GM20431 (cell line): ENCODE data around the gene GALNT7.

Experiments used
- in situ Hi-C: fragments of 300-500 bp; cut with MseI, MboI; formaldehyde crosslinking; loops from one replicate; pipeline ENCODE4 v1.15.0; 2020; ENCODE audit warnings: low sequenced_read_pairs; ENCODE audit not compliant: unreplicated experiment

Gene GALNT7

DNA sequence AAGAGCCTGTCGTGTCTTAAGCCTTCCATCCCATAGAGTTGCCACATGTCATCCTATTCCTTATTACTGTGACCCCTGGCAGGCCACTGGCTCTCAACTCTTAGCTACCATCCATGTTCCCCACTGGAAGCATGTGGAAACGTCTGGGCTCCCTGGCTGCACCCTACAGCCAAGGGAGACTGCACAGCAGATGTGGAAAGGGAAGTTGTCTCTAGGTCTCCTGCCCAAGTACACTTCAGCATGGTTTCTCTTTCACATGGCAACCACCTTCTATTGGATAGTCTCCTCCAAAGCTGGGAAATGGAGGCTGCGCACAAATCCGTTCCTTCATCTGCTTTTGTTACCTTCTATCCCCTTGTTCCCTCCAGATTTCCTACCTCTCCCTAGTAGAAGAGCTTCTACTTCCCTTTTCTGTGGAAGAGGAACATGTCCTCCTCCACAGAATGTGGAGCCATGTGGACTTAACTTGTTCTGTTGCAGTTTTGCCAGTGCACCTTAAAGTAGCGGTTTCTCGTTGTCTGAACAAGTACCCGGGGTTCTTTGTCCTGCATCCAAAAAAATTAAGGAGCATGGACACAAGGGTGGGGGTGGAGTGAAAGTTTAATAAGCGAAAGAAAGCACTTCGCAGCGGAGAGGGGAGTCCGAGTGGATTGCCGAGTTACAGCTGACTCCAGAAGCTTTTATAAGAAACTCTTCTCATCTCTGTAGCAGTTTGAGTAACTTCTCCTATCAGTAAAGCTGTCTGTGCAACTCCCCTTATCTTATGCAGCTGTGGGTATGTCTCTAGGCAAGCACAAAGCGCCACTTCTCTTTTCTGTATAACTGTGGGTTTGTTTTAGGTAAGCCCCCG is 113.0 kb downstream of the GALNT7 start:
- in situ Hi-C loops: no loop called here

DNA sequence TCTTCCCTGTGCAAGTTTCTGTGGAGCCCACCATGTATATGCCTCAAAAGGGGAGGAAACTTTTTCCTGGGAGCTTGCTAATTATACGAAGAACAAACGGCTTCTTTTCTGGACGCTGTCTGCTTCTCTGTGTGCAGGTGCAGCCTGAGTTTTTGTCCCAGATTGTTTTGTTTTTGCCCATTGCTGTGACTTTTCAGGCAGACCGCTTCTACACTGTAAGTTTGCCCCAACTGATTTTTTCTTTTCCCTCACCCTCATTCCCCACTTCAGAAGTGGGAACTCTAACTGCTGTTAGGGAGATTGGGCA is 113.6 kb downstream of the GALNT7 start:
- in situ Hi-C loops: no loop called here

DNA sequence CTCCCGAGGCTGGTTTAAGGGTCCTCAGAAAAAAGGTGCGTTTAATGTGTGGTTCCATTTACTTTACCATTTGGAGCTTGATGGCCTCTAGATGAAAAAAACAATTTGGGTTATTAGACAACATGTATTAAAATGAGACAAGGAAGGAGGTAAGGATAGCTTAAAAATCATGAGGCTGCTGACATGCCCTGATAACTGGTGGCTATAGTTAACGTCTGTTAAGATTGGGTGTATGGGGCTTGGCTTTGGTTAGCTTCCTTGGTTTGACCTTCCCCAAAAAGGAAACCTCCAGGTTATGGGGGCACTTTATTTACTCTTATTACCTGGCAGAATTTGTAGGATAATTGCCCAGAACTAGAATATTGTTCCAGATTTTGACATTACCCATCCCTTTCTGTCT is 114.0 kb downstream of the GALNT7 start:
- in situ Hi-C loops: no loop called here

DNA sequence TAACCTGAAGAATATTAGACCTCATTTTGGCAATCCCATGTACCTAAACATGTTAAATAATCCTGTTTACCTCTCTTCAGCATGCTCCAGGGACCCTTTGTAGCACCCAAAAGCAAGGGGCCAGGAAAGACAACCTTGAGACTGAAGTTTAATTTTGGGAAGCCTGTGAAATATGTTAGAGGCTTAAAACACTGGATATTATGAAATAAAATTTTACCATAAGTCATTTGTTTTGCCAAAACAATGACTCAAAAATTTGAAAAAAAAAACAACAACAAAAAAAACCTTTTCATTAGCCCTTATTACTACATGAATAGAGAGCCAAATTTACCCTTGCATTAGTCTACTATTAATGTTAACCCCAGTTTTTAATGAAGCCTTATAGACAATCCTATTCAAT is 115.9 kb downstream of the GALNT7 start:
- in situ Hi-C loops: no loop called here

DNA sequence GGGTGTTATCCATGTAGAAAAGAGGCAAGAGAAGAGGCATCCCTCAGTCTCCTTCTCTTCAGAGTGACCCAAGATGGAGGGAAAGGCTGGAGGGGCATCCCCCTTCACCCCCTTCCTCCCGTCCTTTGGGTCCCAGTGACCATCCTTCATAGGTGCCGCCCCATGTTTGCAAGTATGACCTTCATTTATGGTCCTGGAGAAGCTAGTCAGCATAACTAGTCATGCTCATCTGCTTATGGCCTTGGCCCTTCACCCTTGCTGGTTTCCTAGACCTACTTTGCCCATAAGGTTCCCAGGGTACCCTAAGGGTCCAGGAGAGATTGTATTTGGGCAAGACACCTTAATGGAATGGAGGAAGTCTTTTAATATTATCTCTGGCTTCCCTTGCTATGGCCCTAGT is 118.9 kb downstream of the GALNT7 start:
- in situ Hi-C loops: no loop called here

GRCh38 chr4:173288296-173288695 is 119.7 kb downstream of the GALNT7 start:
- in situ Hi-C loops: no loop called here

GRCh38 chr4:173288698-173289352 is 120.2 kb downstream of the GALNT7 start:
- in situ Hi-C loops: no loop called here

GRCh38 chr4:173289353-173289727 is 120.7 kb downstream of the GALNT7 start:
- in situ Hi-C loops: no loop called here

DNA sequence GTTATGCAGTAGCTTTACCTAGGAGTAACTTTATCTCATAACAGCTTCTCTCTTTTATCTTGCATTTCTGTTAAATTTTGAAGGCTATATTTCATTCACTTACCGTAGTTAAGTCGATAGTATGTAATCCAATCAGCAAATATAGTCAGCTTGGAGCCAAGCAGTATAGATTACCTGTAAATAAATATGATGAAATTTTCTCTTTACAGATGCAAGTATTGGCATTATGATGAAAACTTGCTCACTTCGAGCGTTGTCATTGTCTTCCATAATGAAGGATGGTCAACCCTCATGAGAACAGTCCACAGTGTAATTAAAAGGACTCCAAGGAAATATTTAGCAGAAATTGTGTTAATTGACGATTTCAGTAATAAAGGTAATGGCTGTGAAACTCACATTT is 123.3 kb downstream of the GALNT7 start:
- in situ Hi-C loops: no loop called here

GRCh38 chr4:173293663-173294062 is 125.1 kb downstream of the GALNT7 start:
- in situ Hi-C loops: no loop called here

GRCh38 chr4:173294444-173294843 is 125.8 kb downstream of the GALNT7 start:
- in situ Hi-C loops: no loop called here

GRCh38 chr4:173301518-173302201 is 133.0 kb downstream of the GALNT7 start:
- in situ Hi-C loops: no loop called here

DNA sequence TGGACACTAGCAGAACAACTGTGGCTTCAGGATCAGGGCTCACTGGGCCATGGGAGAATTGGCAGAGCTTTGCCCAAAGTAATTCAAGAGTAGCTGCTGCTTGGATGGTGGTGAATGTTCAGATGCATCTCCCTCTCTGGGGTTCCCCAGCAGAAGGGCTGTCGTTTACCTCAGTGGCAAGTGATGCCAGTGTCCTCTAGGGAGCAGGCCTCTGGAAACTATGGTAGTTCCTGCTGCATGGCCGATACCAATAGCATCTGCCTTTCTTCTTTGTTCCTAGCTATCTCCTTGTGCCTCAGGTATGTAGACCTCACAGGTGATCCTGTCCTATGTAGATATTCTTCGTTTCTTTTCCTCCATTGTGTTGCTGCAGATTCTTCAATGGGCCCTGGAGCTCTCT is 139.2 kb downstream of the GALNT7 start:
- in situ Hi-C loops: no loop called here

DNA sequence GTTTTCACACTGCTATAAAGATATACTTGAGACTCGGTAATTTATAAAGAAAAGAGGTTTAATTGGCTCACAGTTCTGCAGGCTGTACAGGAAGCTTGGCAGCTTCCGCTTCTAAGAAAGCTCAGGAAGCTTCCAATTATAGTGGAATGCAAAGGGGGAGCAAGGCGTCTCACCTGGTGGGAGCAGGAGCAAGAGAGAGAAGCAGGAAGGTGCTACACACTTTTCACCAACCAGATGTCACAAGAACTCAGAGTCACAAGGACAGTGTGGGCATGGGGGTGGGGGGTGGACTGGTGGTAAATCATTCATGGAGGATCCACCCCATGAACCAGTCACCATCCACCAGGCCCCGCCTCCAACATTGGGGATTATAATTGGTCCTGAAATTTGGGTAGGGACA is 142.8 kb downstream of the GALNT7 start:
- in situ Hi-C loops: loop anchor here (10.0 kb wide), 1 partner anchor 103 kb away; no protein-coding TSS in a partner anchor

GRCh38 chr4:173314715-173315114 is 146.1 kb downstream of the GALNT7 start:
- in situ Hi-C loops: loop anchor here (10.0 kb wide), 1 partner anchor 100 kb away; no protein-coding TSS in a partner anchor

DNA sequence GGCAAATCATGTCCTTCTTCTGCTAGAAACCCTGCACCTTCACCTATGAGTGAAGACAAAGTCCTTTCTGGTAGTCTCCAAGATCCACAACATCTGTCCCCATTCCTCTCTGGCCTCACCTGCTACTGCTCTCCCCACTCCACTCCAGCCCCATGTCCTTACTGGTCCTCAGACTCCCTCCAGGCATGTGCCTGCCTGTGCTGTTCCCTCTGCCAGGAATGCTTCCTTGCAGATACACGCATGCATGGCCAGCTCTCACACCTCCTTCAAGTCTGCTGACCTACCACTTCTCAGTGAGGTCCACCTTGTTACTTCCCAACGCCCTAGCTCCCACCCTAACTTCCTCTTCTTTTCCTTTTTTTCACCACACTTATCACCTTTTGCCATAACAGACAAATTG is 147.4 kb downstream of the GALNT7 start:
- in situ Hi-C loops: loop anchor here (10.0 kb wide), 1 partner anchor 99 kb away; no protein-coding TSS in a partner anchor

GRCh38 chr4:173317004-173317403 is 148.4 kb downstream of the GALNT7 start:
- in situ Hi-C loops: loop anchor here (10.0 kb wide), 1 partner anchor 98 kb away; no protein-coding TSS in a partner anchor

- in situ Hi-C loops: loop anchor here (10.0 kb wide), 1 partner anchor 97 kb away; no protein-coding TSS in a partner anchor
Measured at GRCh38 chr4:173318240-173318639, 149.6 kb downstream of the GALNT7 start.

- in situ Hi-C loops: loop anchor here (10.0 kb wide), 1 partner anchor 96 kb away; no protein-coding TSS in a partner anchor
Measured at GRCh38 chr4:173318648-173319211, 150.1 kb downstream of the GALNT7 start.

GRCh38 chr4:173319696-173320095 is 151.1 kb downstream of the GALNT7 start:
- in situ Hi-C loops: loop anchor here (10.0 kb wide), 1 partner anchor 95 kb away; no protein-coding TSS in a partner anchor
